Epithelial cell of prostate (primary cell): ENCODE measurements around the gene C2CD5.
A peak's percentile ranks its signal among the peaks of the same experiment; 100 is the strongest.

ENCODE experiments used
- DNase-seq: peaks from one replicate; pipeline ENCODE4 v3.0.0-alpha.2; 2011; ENCODE audit warnings: low read depth, low spot score
- H3K27ac ChIP-seq: fragments of 450-650 bp; 2 replicates; pipeline ENCODE4 v1.5.1; 2017; ENCODE audit warnings: mild to moderate bottlenecking

The C2CD5 gene

GRCh38 chr12:22538311-22538710, 6.0 kb downstream of the C2CD5 start:
- H3K27ac ChIP-seq = no peak overlapping the region
- no peak for DNase-seq

GRCh38 chr12:22536971-22537544, 7.3 kb downstream of the C2CD5 start:
- DNase-seq = no peak

GRCh38 chr12:22536346-22536945, 7.9 kb downstream of the C2CD5 start:
- no peak for DNase-seq
- H3K27ac ChIP-seq = no peak overlapping the region

More at GRCh38 chr12:22536971-22537544, 7.3 kb downstream of the C2CD5 start:
- no peak overlapping the region for H3K27ac ChIP-seq

- no peak overlapping the region for H3K27ac ChIP-seq
- DNase-seq = no peak
These were observed 8.9 kb downstream of the C2CD5 start for GRCh38 chr12:22535478-22535877.

- no peak overlapping the region for H3K27ac ChIP-seq
- no peak for DNase-seq
These were observed 9.3 kb downstream of the C2CD5 start for GRCh38 chr12:22535038-22535437.

GRCh38 chr12:22533155-22533554, 11.2 kb downstream of the C2CD5 start:
- DNase-seq = no peak
- H3K27ac ChIP-seq = no peak overlapping the region

GRCh38 chr12:22532317-22532716, 12.0 kb downstream of the C2CD5 start:
- DNase-seq = no peak
- H3K27ac ChIP-seq = no peak overlapping the region

- no peak for DNase-seq
- H3K27ac ChIP-seq = no peak overlapping the region
These were observed 13.1 kb downstream of the C2CD5 start for GRCh38 chr12:22531205-22531604.

GRCh38 chr12:22529281-22530060, 14.9 kb downstream of the C2CD5 start:
- H3K27ac ChIP-seq = no peak overlapping the region
- no peak for DNase-seq

- H3K27ac ChIP-seq = no peak overlapping the region
- DNase-seq = no peak
These were observed 16.3 kb downstream of the C2CD5 start for GRCh38 chr12:22527999-22528398.

GRCh38 chr12:22526836-22527235, 17.5 kb downstream of the C2CD5 start:
- no peak overlapping the region for H3K27ac ChIP-seq

GRCh38 chr12:22525426-22525825, 18.9 kb downstream of the C2CD5 start:
- DNase-seq = no peak
- peak overlapping the region; percentile 50 for H3K27ac ChIP-seq

More at GRCh38 chr12:22526836-22527235, 17.5 kb downstream of the C2CD5 start:
- no peak for DNase-seq

- DNase-seq = no peak
- H3K27ac ChIP-seq = no peak overlapping the region
These were observed 25.3 kb downstream of the C2CD5 start for GRCh38 chr12:22518998-22519397.

GRCh38 chr12:22518060-22518719, 26.2 kb downstream of the C2CD5 start:
- DNase-seq = peak; percentile 26
- H3K27ac ChIP-seq = no peak overlapping the region

GRCh38 chr12:22514875-22515274, 29.5 kb downstream of the C2CD5 start:
- DNase-seq = no peak
- H3K27ac ChIP-seq = no peak overlapping the region

- no peak for DNase-seq
These were observed 38.5 kb downstream of the C2CD5 start for GRCh38 chr12:22505826-22506225.

GRCh38 chr12:22500100-22500499, 44.2 kb downstream of the C2CD5 start:
- no peak for DNase-seq
- no peak overlapping the region for H3K27ac ChIP-seq

More at GRCh38 chr12:22505826-22506225, 38.5 kb downstream of the C2CD5 start:
- no peak overlapping the region for H3K27ac ChIP-seq

GRCh38 chr12:22499445-22499844, 44.9 kb downstream of the C2CD5 start:
- no peak for DNase-seq
- H3K27ac ChIP-seq = no peak overlapping the region

- no peak for DNase-seq
These were observed 50.0 kb downstream of the C2CD5 start for GRCh38 chr12:22494319-22494718.

GRCh38 chr12:22491034-22491433, 53.3 kb downstream of the C2CD5 start:
- H3K27ac ChIP-seq = no peak overlapping the region
- no peak for DNase-seq

More at GRCh38 chr12:22494319-22494718, 50.0 kb downstream of the C2CD5 start:
- H3K27ac ChIP-seq = no peak overlapping the region

GRCh38 chr12:22488478-22488877, 55.9 kb downstream of the C2CD5 start:
- no peak overlapping the region for H3K27ac ChIP-seq
- DNase-seq = no peak
